Muscle layer of duodenum (tissue), 2 donors: Measurements from ENCODE around the gene EPS8.

Experiments
- H3K27ac ChIP-seq: one replicate; pipeline ENCODE4 v1.7.0; 2013; ENCODE audit warnings: mild to moderate bottlenecking, low read length
- H3K27me3 ChIP-seq: one replicate; pipeline ENCODE4 v1.7.0; 2013; ENCODE audit warnings: low read depth, mild to moderate bottlenecking, control low read depth, low read length
- H3K36me3 ChIP-seq, 2 donors: one replicate each; pipeline ENCODE4 v1.7.0; 2013; ENCODE audit warnings: low read length in 2 of 2, control low read depth in 1 of 2, mild to moderate bottlenecking in 1 of 2; ENCODE audit not compliant: insufficient read depth in 2 of 2, control insufficient read depth in 1 of 2
- H3K4me1 ChIP-seq, 2 donors: one replicate each; pipeline ENCODE4 v1.7.0; 2013; ENCODE audit warnings: low read length in 2 of 2, mild to moderate bottlenecking in 2 of 2, control low read depth in 1 of 2, moderate library complexity in 1 of 2; ENCODE audit not compliant: insufficient read depth in 2 of 2, control insufficient read depth in 1 of 2
- H3K4me3 ChIP-seq, 2 donors: one replicate each; pipeline ENCODE4 v1.7.0; 2013; ENCODE audit warnings: low read length in 2 of 2, low read depth in 1 of 2, mild to moderate bottlenecking in 1 of 2
- H3K9me3 ChIP-seq, 2 donors: one replicate each; pipeline ENCODE4 v1.7.0; 2013; ENCODE audit warnings: low read length in 2 of 2, control low read depth in 1 of 2, mild to moderate bottlenecking in 1 of 2; ENCODE audit not compliant: control insufficient read depth in 1 of 2
- donor health status: healthy.

Gene EPS8

GRCh38 chr12:15789220-15790171, at the start of gene EPS8:
EPS8 (minus strand) TSS chr12:15789388; CDS start chr12:15682951, 106,437 bp downstream.
- Histone ChIP-seq H3K4me3 (peak within 1 kb of the TSS; percentile 92 to 96), H3K36me3 (peaks cover 0 to 5% of the 10 kb centered on the region in 2 donors), H3K27me3 (no peaks in the 10 kb centered on the region), H3K4me1 (peaks cover 0 to 6% of the 10 kb centered on the region in 2 donors), H3K27ac (peak within 1 kb of the TSS; percentile 88), H3K9me3 (no peaks in the 10 kb centered on the region)

DNA sequence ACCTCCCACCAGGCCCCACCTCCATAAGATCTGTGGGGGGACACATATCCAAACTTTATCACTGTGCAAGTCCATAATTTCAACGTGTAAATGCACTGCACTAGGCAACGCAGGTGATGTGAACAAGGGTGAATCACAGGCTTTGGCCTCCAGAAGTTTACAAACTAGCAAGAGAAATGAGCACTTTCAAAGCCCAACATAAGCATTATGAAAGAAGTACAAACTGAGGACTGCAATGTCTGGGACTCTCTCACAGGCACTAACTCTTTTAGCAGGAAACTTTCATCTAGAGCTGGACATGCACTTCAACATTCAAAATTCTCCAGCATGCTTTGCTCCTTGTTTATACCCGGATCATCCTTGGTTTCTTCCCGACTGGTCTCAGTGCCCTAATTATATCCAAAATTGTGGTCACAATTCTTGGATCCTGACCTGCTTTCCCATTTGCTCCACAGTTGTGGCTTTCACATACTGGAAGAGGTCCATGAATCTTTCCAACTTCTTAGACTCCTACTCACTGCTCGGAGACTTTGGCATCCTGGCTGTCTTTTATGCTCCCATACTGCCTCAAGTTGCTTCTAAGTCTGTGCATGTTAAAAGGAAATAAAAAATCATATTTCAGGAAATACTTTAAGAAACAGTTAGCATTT, 48.1 kb upstream of the EPS8 start:
- no peak overlapping the region for H3K4me3 ChIP-seq
- no peaks in the 10 kb centered on the region for H3K36me3 ChIP-seq
- H3K27me3 ChIP-seq: no peaks in the 10 kb centered on the region
- H3K4me1 ChIP-seq: no peaks in the 10 kb centered on the region
- no peak overlapping the region for H3K27ac ChIP-seq
- H3K9me3 ChIP-seq: no peaks in the 10 kb centered on the region

DNA sequence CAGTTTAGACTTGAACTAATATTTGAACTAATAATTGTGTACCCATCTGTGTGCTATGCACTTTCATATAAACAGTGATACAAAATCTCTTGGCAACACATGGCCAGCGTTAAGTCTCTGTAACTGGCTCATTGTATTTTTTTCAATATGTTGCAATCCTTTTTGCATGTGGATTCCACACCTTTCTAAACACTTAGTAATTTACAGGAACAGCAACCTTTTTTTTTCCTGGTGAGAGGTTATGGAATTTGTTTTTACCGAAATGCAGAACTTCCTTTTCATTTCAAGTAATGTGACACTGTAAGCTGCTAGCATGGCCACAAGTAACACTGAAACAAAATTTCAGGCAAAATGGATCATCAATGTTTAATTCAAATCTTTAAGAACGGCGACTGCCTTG, 45.4 kb upstream of the EPS8 start:
- Histone ChIP-seq H3K9me3 (no peaks in the 10 kb centered on the region), H3K4me1 (no peaks in the 10 kb centered on the region), H3K36me3 (no peaks in the 10 kb centered on the region), H3K27ac (no peak overlapping the region), H3K27me3 (no peaks in the 10 kb centered on the region), H3K4me3 (no peak overlapping the region)

DNA sequence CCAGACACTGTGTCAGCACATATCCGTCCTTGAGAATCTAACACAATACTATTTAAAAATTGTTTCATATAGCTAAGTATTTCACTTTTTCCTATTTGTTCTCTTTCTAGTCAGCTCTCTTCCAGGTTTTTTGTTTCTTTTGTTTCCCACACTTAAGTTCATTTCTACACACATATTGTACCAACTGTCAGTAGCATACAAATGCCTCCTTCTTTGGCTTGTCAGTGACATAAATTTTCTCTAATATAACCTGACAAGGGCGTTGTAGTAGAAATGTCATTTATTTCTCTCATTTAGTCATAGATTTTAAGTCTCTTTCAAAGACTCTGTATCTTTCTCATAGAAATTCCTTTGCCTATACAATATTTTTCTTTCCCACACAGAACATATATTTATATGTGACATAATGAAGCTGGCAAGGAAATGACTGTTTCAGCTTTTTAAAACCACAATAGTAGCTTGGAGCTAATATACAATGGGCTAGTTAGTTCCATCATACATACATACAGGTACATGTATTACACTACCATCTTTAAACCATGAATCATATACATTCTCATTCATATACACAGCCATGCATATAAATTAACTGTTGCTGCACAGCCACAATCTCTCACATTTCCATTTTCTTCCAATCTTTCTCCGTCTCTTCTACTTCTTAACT, 42.3 kb upstream of the EPS8 start:
- Histone ChIP-seq H3K27me3 (no peaks in the 10 kb centered on the region), H3K4me1 (no peaks in the 10 kb centered on the region), H3K9me3 (no peaks in the 10 kb centered on the region), H3K4me3 (no peak overlapping the region), H3K36me3 (no peaks in the 10 kb centered on the region), H3K27ac (no peak overlapping the region)

GRCh38 chr12:15830538-15830937, 41.4 kb upstream of the EPS8 start:
- H3K4me3 ChIP-seq: no peak overlapping the region
- H3K27ac ChIP-seq: no peak overlapping the region
- no peaks in the 10 kb centered on the region for H3K4me1 ChIP-seq
- H3K36me3 ChIP-seq: no peaks in the 10 kb centered on the region
- no peaks in the 10 kb centered on the region for H3K27me3 ChIP-seq
- H3K9me3 ChIP-seq: no peaks in the 10 kb centered on the region

GRCh38 chr12:15829949-15830348, 40.8 kb upstream of the EPS8 start:
- Histone ChIP-seq H3K4me3 (no peak overlapping the region), H3K27ac (no peak overlapping the region), H3K9me3 (no peaks in the 10 kb centered on the region), H3K4me1 (no peaks in the 10 kb centered on the region), H3K36me3 (no peaks in the 10 kb centered on the region), H3K27me3 (no peaks in the 10 kb centered on the region)

DNA sequence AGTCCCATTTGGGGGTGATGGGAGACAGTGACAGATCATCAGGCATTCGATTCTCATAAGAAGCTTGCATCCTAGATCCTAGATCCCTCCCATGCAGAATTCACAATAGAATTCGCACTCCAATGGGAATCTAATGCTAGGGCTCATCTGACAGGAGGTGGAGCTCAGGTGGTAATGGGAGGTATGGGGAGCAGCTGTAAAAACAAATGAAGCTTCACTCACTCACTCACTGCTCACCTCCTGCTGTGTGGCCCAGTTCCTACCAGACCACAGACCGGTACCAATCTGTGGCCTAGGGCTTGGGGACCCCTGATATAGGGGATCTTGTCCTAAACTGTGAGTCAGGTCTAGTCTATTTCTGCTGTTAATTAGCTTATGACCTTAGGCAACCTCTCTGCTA, 40.1 kb upstream of the EPS8 start:
- no peaks in the 10 kb centered on the region for H3K9me3 ChIP-seq
- H3K27ac ChIP-seq: no peak overlapping the region
- H3K27me3 ChIP-seq: no peaks in the 10 kb centered on the region
- H3K36me3 ChIP-seq: no peaks in the 10 kb centered on the region
- H3K4me3 ChIP-seq: no peak overlapping the region
- H3K4me1 ChIP-seq: no peaks in the 10 kb centered on the region

GRCh38 chr12:15827136-15827535, 37.9 kb upstream of the EPS8 start:
- Histone ChIP-seq H3K27ac (no peak overlapping the region), H3K27me3 (no peaks in the 10 kb centered on the region)

GRCh38 chr12:15824516-15824915, 35.3 kb upstream of the EPS8 start:
- no peaks in the 10 kb centered on the region for H3K4me1 ChIP-seq
- H3K9me3 ChIP-seq: no peaks in the 10 kb centered on the region
- H3K4me3 ChIP-seq: no peak overlapping the region
- no peaks in the 10 kb centered on the region for H3K27me3 ChIP-seq
- H3K27ac ChIP-seq: no peak overlapping the region
- no peaks in the 10 kb centered on the region for H3K36me3 ChIP-seq

More at GRCh38 chr12:15827136-15827535, 37.9 kb upstream of the EPS8 start:
- H3K4me3 ChIP-seq: no peak overlapping the region
- no peaks in the 10 kb centered on the region for H3K4me1 ChIP-seq
- H3K9me3 ChIP-seq: no peaks in the 10 kb centered on the region
- H3K36me3 ChIP-seq: no peaks in the 10 kb centered on the region

DNA sequence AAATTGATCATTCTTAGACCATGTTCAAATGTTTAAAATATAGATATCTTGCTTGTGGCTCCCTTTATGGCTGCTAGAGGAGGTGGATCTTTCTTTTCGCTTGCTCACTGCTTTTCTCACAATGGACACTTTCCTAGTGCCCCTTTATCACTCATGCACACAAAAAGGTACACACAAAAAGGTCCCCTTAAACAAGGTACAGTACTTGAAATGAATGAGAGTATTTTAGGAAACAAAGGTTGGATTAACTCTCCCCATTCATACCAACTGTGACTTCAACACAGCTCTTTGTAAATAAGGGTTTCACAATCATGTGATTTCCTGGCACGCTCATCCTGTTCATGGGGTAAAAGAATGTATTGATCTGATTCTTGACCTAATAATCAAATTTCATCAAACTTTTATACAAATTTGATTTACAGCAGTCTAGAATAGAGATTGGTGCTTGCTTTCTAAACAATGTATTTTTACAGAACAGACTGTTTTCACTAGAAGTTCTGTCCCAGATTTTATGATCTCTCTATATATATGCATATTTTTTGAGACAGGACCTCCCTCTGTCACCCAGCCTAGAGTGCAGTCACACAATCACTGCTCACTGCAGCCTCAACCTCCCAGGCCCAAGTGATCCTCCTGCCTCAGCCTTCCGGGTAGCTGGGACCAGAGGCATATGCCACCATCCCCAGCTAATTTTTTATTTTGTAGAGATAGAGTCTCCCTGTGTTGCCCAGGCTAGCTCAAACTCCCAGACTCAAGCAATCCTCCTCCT, 34.4 kb upstream of the EPS8 start:
- Histone ChIP-seq H3K4me3 (no peak overlapping the region), H3K36me3 (no peaks in the 10 kb centered on the region), H3K9me3 (no peaks in the 10 kb centered on the region), H3K4me1 (no peaks in the 10 kb centered on the region), H3K27ac (no peak overlapping the region), H3K27me3 (no peaks in the 10 kb centered on the region)
